Gastroesophageal sphincter (tissue), 4 donors: Measurements from ENCODE around the gene ZNF317. TPM values are rescaled to one million over a fixed set of nuclear protein-coding genes. Genes with fewer than 3 reads are reported as not detected.

Source experiments
- ATAC-seq: fragments of 150-250 bp; one replicate; pipeline ENCODE4 v1.9.1; 2016; ENCODE audit warnings: mild to moderate bottlenecking, moderate library complexity
- H3K27ac ChIP-seq, 4 donors: fragments of 200-600 bp; sonication (generic) in 3 of 4; 1 replicate in 3 of 4; 2 replicates in 1 of 4; pipeline ENCODE4 v1.5.1; 2016 to 2019
- H3K27me3 ChIP-seq: fragments of 200-600 bp; sonication (generic); one replicate; pipeline ENCODE4 v1.5.1; 2019
- H3K36me3 ChIP-seq, 2 donors: fragments of 200-600 bp; sonication (generic); one replicate each; pipeline ENCODE4 v1.5.1; 2019; ENCODE audit warnings: control low read depth in 1 of 2
- H3K4me1 ChIP-seq, 3 donors: fragments of 200-600 bp; sonication (generic); 1 replicate in 2 of 3; 2 replicates in 1 of 3; pipeline ENCODE4 v1.5.1; 2016 to 2019; ENCODE audit warnings: control low read depth in 2 of 3
- H3K4me3 ChIP-seq, 2 donors: fragments of 200-600 bp; sonication (generic); one replicate each; pipeline ENCODE4 v1.5.1; 2019; ENCODE audit warnings: mild to moderate bottlenecking in 1 of 2, moderate library complexity in 1 of 2
- H3K9me3 ChIP-seq, 3 donors: fragments of 200-600 bp; sonication (generic); one replicate each; pipeline ENCODE4 v1.5.1; 2017 to 2019; ENCODE audit warnings: control low read depth in 2 of 3
- CTCF ChIP-seq, 4 experiments: fragments of 200-600 bp in 2 of 4; fragments of 450-650 bp in 2 of 4; sonication (generic) in 1 of 4; IDR thresholded peaks; one replicate each; pipeline ENCODE4 v1.5.1; 2017 to 2019; ENCODE audit warnings: antibody characterized with exemption in 4 of 4, mild to moderate bottlenecking in 2 of 4, moderate library complexity in 2 of 4
- EP300 ChIP-seq: sonication (generic); formaldehyde crosslinking; IDR thresholded peaks from one replicate; pipeline ENCODE4 v1.6.1; 2017; ENCODE audit warnings: antibody characterized with exemption, mild to moderate bottlenecking
- POLR2A ChIP-seq, 2 donors: fragments of 450-650 bp; IDR thresholded peaks; one replicate each; pipeline ENCODE4 v1.6.1; 2017; ENCODE audit warnings: antibody characterized with exemption in 2 of 2, mild to moderate bottlenecking in 2 of 2, moderate library complexity in 1 of 2
- POLR2AphosphoS5 ChIP-seq: sonication (generic); formaldehyde crosslinking; IDR thresholded peaks from one replicate; pipeline ENCODE4 v1.6.1; 2017; ENCODE audit warnings: antibody characterized with exemption
- WGBS, 2 donors: methylation state at CpG; one replicate each; pipeline ENCODE4 v1.1.5; 2018; ENCODE audit warnings: low coverage in 1 of 2; 5-methylcytosine and 5-hydroxymethylcytosine counted together
- total RNA-seq, 4 donors: library from RNA; depleted of rRNA; stranded (reverse); fragments of >200 nt; gene quantifications; one replicate each; pipeline ENCODE4 v1.1.0, GENCODE V29; 2016

ZNF317 gene
- total RNA-seq, 4 donors from 2014 or later: 16.7 to 23.6 (median 20.1) TPM

- no peak overlapping the region for H3K4me3 ChIP-seq
- no peak for ATAC-seq
- WGBS, 2 donors: 55 to 67% methylated on average over 1 to 5 of the region's 5 CpGs
- no peak overlapping the region for H3K27ac ChIP-seq
- peaks cover 43% of the 10 kb centered on the region for H3K27me3 ChIP-seq
- no peak for TF ChIP-seq POLR2AphosphoS5
- TF ChIP-seq POLR2A (IDR thresholded peaks at IDR 0.05): no peak
- no peak for TF ChIP-seq EP300
- no peak for TF ChIP-seq CTCF (IDR thresholded peaks at IDR 0.05)
- peaks cover 0 to 14% (median 0%) of the 10 kb centered on the region in 3 donors for H3K9me3 ChIP-seq
- H3K36me3 ChIP-seq: no peaks in the 10 kb centered on the region
- H3K4me1 ChIP-seq: no peaks in the 10 kb centered on the region
Observed at GRCh38 chr19:9116547-9116946, 23.6 kb upstream of the ZNF317 start.

- peaks cover 49% of the 10 kb centered on the region for H3K27me3 ChIP-seq
- H3K27ac ChIP-seq: no peak within 1 kb of the TSS
- H3K9me3 ChIP-seq: no peaks in the 10 kb centered on the region
- H3K4me3 ChIP-seq: no peak within 1 kb of the TSS
- no peak for ATAC-seq
- H3K4me1 ChIP-seq: no peaks in the 10 kb centered on the region
- no peaks in the 10 kb centered on the region for H3K36me3 ChIP-seq
- TF ChIP-seq POLR2A (IDR thresholded peaks at IDR 0.05) (no peak), EP300 (no peak), POLR2AphosphoS5 (no peak), CTCF (IDR thresholded peaks at IDR 0.05) (no peak)
- 80 to 100% methylated on average over 1 of the region's 1 CpG for WGBS, 2 donors
Observed at GRCh38 chr19:9126900-9127405, 13.2 kb upstream of the ZNF317 start, which contains the start of gene OR7G3. Gene OR7G3, minus strand, starts transcription at chr19:9126950. Its CDS starts 0 bp downstream, at chr19:9126950.

- no peaks in the 10 kb centered on the region for H3K9me3 ChIP-seq
- no peak overlapping the region for H3K27ac ChIP-seq
- 39 to 53% methylated on average over 2 of the region's 3 CpGs for WGBS, 2 donors
- TF ChIP-seq POLR2AphosphoS5 (no peak), EP300 (no peak), POLR2A (IDR thresholded peaks at IDR 0.05) (no peak), CTCF (IDR thresholded peaks at IDR 0.05) (no peak)
- ATAC-seq: no peak
- no peaks in the 10 kb centered on the region for H3K4me1 ChIP-seq
- peaks cover 49% of the 10 kb centered on the region for H3K27me3 ChIP-seq
- H3K36me3 ChIP-seq: no peaks in the 10 kb centered on the region
- H3K4me3 ChIP-seq: no peak overlapping the region
Observed at GRCh38 chr19:9128171-9128570, 12.0 kb upstream of the ZNF317 start.

- TF ChIP-seq POLR2AphosphoS5 (no peak), EP300 (no peak), CTCF (IDR thresholded peaks at IDR 0.05) (no peak), POLR2A (IDR thresholded peaks at IDR 0.05) (no peak)
- 62 to 75% methylated on average over 1 of the region's 1 CpG for WGBS, 2 donors
- Histone ChIP-seq H3K9me3 (no peaks in the 10 kb centered on the region), H3K27ac (no peak overlapping the region), H3K4me3 (no peak overlapping the region), H3K36me3 (no peaks in the 10 kb centered on the region), H3K27me3 (peaks cover 59% of the 10 kb centered on the region), H3K4me1 (no peaks in the 10 kb centered on the region)
- ATAC-seq: no peak
Observed at GRCh38 chr19:9130965-9131364, 9.2 kb upstream of the ZNF317 start.

- Histone ChIP-seq H3K4me1 (peaks cover 0 to 12% (median 0%) of the 10 kb centered on the region in 3 donors), H3K27ac (no peak overlapping the region), H3K36me3 (no peaks in the 10 kb centered on the region), H3K4me3 (no peak overlapping the region), H3K27me3 (peaks cover 46% of the 10 kb centered on the region), H3K9me3 (no peaks in the 10 kb centered on the region)
- ATAC-seq: no peak
- TF ChIP-seq POLR2AphosphoS5 (no peak), CTCF (IDR thresholded peaks at IDR 0.05) (no peak), POLR2A (IDR thresholded peaks at IDR 0.05) (no peak), EP300 (no peak)
- 42 to 63% methylated on average over 3 to 5 of the region's 5 CpGs for WGBS, 2 donors
Observed at GRCh38 chr19:9132422-9132821, 7.8 kb upstream of the ZNF317 start.
